ENCODE data around the gene CSF2. TPM values are rescaled to one million over a fixed set of nuclear protein-coding genes. Genes with fewer than 3 reads are reported as not detected.

CSF2 gene
- polyA plus RNA-seq, 1 of the 3 experiments (the other 2 are of a cell fraction): 0.97 TPM

DNA sequence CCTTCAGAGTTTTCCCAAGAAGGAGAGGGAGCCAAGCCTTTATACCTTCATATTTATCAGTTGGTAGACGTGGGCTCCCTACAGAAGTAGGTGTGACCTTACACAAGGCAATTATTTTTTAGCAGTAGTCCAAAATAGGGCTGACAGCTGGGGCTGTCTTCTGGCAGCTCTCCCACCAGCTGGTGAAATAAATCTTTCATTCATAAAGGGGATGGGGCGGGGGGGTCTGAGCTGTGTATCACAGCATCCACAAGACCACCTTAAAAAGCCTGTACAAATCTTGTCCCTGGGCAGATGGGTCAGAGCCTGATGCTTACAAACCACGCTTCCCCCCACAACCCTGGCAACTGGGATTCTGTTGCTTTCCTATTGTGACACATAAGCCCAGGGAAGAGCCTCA is 19.7 kb downstream of the CSF2 start:
- Histone ChIP-seq H3K27ac (ENCODE audit: low read depth in 2 of 2, low read length in 1 of 2) (no peak overlapping the region), H3K79me2 (ENCODE audit: insufficient read depth) (no peaks in the 10 kb centered on the region), H2AFZ (ENCODE audit: low read depth) (no peak overlapping the region), H3F3A (replicated peaks; ENCODE audit: insufficient read depth) (peaks cover 9% of the 10 kb centered on the region), H3K4me1 (ENCODE audit: control insufficient read depth in 1 of 2, insufficient read depth in 2 of 2, low read depth in 1 of 2, low read length in 1 of 2) (peaks cover 0 to 22% of the 10 kb centered on the region in 2 experiments; a peak in 3 of 4 replicates), H3K9me3 (no peaks in the 10 kb centered on the region), H3K9me2 (no peaks in the 10 kb centered on the region), H3K4me3 (ENCODE audit: low read depth in 2 of 2, low read length in 1 of 2) (no peak overlapping the region), H3K9ac (no peak overlapping the region), H3K4me2 (no peak overlapping the region), H4K20me1 (ENCODE audit: insufficient read depth) (no peaks in the 10 kb centered on the region), H3K36me3 (replicated peaks in 1 of 2; ENCODE audit: control insufficient read depth in 1 of 2, insufficient read depth in 2 of 2, low read length in 1 of 2) (no peaks in the 10 kb centered on the region), H3K27me3 (ENCODE audit: insufficient read depth) (no peaks in the 10 kb centered on the region)
- DNase-seq: no peak
- TF ChIP-seq, protein P1, sequence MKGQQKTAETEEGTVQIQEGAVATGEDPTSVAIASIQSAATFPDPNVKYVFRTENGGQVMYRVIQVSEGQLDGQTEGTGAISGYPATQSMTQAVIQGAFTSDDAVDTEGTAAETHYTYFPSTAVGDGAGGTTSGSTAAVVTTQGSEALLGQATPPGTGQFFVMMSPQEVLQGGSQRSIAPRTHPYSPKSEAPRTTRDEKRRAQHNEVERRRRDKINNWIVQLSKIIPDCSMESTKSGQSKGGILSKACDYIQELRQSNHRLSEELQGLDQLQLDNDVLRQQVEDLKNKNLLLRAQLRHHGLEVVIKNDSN (IDR thresholded peaks at IDR 0.05; ENCODE audit: borderline replicate concordance, low read depth): no peak
- no peak for TF ChIP-seq RFX5 (IDR thresholded peaks at IDR 0.05; ENCODE audit: low read length)
- no peak for TF ChIP-seq MEF2A (IDR thresholded peaks at IDR 0.05; ENCODE audit: borderline replicate concordance, low read depth)
- TF ChIP-seq, protein P2, sequence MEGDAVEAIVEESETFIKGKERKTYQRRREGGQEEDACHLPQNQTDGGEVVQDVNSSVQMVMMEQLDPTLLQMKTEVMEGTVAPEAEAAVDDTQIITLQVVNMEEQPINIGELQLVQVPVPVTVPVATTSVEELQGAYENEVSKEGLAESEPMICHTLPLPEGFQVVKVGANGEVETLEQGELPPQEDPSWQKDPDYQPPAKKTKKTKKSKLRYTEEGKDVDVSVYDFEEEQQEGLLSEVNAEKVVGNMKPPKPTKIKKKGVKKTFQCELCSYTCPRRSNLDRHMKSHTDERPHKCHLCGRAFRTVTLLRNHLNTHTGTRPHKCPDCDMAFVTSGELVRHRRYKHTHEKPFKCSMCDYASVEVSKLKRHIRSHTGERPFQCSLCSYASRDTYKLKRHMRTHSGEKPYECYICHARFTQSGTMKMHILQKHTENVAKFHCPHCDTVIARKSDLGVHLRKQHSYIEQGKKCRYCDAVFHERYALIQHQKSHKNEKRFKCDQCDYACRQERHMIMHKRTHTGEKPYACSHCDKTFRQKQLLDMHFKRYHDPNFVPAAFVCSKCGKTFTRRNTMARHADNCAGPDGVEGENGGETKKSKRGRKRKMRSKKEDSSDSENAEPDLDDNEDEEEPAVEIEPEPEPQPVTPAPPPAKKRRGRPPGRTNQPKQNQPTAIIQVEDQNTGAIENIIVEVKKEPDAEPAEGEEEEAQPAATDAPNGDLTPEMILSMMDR (IDR thresholded peaks at IDR 0.05): no peak
- TF ChIP-seq YY1 (IDR thresholded peaks at IDR 0.05; ENCODE audit: low read depth): no peak
- no peak for TF ChIP-seq GATA2 (CRISPR knock-in tag; IDR thresholded peaks at IDR 0.05)
- TF ChIP-seq EP300 (IDR thresholded peaks at IDR 0.05; ENCODE audit: borderline replicate concordance in 1 of 2, low read depth in 1 of 2, low read length in 1 of 2): no peak
- no peak for TF ChIP-seq FOXJ3 (CRISPR knock-in tag; IDR thresholded peaks at IDR 0.05)
- no peak for TF ChIP-seq TCF12 (IDR thresholded peaks at IDR 0.05)
- TF ChIP-seq, protein P3, sequence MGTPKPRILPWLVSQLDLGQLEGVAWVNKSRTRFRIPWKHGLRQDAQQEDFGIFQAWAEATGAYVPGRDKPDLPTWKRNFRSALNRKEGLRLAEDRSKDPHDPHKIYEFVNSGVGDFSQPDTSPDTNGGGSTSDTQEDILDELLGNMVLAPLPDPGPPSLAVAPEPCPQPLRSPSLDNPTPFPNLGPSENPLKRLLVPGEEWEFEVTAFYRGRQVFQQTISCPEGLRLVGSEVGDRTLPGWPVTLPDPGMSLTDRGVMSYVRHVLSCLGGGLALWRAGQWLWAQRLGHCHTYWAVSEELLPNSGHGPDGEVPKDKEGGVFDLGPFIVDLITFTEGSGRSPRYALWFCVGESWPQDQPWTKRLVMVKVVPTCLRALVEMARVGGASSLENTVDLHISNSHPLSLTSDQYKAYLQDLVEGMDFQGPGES (IDR thresholded peaks at IDR 0.05; ENCODE audit: low read depth, low read length): no peak
- TF ChIP-seq GABPA (IDR thresholded peaks at IDR 0.05; ENCODE audit: low read depth): no peak
- no peak for TF ChIP-seq TAF1 (IDR thresholded peaks at IDR 0.05; ENCODE audit: borderline replicate concordance, low read depth, low read length)
- no peak for TF ChIP-seq JUND (IDR thresholded peaks at IDR 0.05)
- TF ChIP-seq EZH2phosphoT487 (IDR thresholded peaks at IDR 0.05; ENCODE audit: borderline replicate concordance, low read depth): no peak
- TF ChIP-seq MXI1 (IDR thresholded peaks at IDR 0.05; ENCODE audit: low read depth, low read length): no peak
- TF ChIP-seq, protein P4, sequence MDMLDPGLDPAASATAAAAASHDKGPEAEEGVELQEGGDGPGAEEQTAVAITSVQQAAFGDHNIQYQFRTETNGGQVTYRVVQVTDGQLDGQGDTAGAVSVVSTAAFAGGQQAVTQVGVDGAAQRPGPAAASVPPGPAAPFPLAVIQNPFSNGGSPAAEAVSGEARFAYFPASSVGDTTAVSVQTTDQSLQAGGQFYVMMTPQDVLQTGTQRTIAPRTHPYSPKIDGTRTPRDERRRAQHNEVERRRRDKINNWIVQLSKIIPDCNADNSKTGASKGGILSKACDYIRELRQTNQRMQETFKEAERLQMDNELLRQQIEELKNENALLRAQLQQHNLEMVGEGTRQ (IDR thresholded peaks at IDR 0.05; ENCODE audit: borderline replicate concordance, low read depth, low read length): no peak
- no peak for TF ChIP-seq RXRA (IDR thresholded peaks at IDR 0.05; ENCODE audit: borderline replicate concordance, low read depth)
- TF ChIP-seq NFIC (IDR thresholded peaks at IDR 0.05; ENCODE audit: borderline replicate concordance): no peak
- 65% methylated on average over 3 of the region's 3 CpGs for WGBS (ENCODE audit: low lambda C conversion rate)
- ChIA-PET POLR2A (no interaction called here), CTCF (interaction anchor here (0.7 to 2.1 kb wide), 3 partner anchors 24 to 30 kb away, joined by 3 to 10 read pairs (median 6); no protein-coding TSS in a partner anchor)
